HG02678 (cell line): ENCODE data around the gene PPM1G.

Experiments
- ATAC-seq: cut with Tn5 transposase; IDR thresholded peaks from one replicate; pipeline ENCODE4 v1.9.1; 2021; ENCODE audit warnings: mild to moderate bottlenecking, moderate library complexity; ENCODE audit not compliant: unreplicated experiment

Gene PPM1G

DNA sequence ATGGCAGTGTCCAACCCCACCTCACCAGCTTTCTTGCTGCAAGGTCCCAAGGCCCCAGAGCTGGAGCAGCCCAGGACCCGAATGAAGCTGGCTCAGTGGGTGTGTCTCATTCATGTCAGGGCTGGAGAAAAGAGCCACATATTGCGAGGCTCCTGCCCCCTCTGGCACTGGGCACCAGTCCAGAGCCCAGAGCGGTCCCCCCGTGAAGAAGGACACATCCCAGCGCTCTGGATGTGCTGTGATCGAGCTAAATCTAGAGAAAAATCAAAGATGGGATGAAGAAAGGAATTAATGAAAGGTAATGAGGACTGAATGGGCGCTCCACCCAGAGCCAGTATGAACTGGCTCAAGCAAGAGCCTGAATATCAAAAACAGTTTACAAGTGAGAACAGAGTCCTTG lies 73.2 kb downstream of the PPM1G start:
- no peak for ATAC-seq

DNA sequence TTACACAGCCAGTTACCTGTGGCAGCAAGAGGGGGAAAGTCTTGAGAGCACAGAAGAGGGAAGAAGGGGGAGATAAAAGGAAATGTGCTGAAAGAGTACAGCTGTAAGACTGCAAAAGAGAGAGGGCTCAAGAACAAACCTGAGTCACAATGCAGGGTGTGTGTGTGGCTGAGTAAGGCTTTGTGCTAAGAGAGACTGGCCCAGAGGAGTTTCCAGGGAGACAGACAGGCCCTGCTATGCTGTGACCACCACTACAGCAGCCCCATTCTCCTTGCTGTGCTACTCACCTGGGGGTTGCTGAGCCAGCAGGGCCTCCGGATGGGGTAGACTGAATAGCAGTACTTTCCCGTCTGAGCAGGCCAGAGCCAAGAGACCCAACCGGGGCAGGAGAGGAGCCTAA lies 74.1 kb downstream of the PPM1G start:
- no peak for ATAC-seq
